ENCODE data around the gene RMND5B.
"Not testable (repeated sequence)": the region's sequence is repeated elsewhere in the genome, so short reads cannot be mapped to it uniquely, and the experiment has no call there.

RMND5B gene

DNA sequence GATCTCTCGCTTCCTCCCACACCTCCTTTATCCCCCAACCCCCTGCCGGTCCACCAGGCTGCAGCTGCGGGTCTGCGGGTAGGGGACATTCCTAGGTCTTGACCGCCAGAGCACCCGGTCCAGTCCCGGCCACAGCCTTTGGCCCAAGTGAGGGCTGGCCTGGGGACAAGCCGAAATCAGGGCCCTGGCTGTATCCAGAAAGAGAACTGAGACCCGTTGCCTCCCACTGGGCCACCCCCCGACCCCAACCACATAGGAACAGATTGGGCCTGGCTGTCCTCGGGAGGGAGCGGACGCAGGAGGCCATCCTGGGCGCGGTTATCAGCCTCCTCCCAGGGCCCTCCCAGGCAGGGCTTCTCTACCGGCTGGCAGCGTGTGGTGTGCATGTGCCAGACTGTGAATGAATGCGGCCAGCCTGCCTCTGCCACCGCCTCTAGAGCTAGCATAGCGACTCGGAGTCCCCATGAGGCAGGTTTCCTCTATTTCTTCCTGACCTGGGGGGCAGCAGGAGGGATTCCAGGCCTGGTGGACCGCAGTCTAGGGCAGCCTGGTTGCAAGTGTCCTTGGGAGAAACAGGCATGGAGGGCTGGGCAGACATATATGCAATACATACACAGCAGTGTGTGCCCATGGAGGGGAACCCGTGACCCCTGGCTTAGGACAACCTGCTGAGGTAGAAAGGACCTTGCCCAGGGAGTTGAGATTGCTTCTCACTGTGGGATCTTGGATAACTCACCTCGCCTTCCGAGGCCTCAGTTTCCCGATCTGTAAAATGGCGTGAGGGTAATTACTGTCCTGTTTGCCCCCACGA, 16.3 kb upstream of the RMND5B start:
- no peak for DNase-seq

DNA sequence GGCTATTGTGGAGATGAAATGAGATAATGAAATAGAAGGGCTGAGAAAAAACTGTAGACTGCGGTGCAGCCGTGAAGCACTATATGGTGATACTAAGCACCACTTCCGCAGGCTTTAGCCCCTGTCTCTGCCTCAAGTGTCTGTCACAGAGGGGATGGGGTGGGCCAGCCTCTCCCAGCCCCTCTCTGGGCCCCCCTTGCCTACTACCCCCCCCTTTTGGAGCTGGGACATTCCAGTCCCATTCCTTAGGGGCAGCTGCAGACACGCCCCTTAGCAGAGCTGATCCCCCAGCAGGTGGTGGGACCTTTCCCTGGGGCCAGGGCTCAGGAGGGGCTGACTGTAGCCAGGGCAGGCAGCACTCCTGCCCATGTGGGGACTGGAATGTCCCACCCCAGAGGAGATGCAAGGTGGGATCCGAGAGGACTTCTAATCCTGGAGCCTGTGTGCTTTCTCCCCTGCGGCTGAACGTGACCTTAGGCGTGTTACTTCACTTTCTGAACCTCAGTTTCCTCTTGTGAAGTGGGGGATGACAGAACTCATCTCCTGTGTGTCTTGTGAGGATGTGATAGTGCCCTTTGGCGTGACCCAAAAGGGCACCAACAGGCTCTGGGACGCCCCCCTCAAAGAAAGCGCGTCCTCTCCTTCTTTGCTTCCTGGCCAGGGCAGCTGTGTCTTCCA, 15.5 kb upstream of the RMND5B start:
- no peak for DNase-seq

DNA sequence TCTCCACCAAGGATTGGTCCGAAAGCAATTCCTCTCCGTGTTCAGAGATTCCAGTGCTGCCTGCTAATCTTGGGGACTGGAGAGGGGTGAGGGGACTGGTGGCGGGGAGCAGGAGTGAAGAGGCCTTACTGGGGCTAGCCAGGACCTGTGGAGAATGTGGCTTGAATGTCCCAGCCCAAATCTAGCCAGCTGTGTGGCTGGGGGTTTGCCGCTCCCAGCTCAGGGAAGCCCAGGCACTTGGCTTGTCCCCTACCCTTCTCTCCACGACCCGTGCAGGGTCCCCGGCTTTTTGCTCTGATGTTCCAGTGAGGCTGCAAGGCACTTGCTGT, 15.0 kb upstream of the RMND5B start:
- DNase-seq: no peak

DNA sequence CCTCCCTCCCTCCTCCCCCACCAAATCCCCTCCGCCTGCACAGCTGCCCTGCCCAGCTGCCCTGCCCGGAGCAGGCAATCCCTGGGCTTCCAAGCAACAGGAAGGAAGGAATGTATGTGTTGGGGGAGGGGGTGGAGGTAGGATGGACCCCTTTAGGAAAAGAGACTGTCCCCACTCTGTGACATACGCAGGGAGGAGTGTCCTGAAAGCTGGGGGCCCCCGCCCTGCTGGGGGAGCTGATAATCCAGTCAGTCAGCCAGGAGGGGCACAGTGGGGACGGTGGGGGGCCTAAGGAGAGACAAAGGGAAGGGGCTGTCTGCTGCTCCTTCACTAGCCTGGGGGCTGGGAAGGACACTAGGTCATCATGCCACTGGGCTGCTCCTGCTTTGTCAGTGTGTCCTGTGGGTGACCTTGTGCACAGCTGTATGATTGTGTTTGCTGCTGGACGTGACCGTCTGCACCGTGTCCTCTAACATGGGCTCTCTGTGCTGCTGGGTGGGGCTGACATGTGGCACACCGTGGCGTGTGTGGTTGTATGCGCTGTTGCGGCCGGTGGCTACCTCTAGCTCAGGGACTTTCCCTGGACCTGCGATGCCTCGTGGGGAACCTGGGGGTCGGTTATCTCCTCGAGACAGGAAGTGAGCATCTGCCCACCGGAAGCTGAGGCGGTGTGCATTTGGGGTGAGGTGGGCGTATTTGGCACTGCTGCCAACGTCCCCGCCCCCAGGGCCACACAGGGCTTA, 14.5 kb upstream of the RMND5B start:
- no peak for DNase-seq

DNA sequence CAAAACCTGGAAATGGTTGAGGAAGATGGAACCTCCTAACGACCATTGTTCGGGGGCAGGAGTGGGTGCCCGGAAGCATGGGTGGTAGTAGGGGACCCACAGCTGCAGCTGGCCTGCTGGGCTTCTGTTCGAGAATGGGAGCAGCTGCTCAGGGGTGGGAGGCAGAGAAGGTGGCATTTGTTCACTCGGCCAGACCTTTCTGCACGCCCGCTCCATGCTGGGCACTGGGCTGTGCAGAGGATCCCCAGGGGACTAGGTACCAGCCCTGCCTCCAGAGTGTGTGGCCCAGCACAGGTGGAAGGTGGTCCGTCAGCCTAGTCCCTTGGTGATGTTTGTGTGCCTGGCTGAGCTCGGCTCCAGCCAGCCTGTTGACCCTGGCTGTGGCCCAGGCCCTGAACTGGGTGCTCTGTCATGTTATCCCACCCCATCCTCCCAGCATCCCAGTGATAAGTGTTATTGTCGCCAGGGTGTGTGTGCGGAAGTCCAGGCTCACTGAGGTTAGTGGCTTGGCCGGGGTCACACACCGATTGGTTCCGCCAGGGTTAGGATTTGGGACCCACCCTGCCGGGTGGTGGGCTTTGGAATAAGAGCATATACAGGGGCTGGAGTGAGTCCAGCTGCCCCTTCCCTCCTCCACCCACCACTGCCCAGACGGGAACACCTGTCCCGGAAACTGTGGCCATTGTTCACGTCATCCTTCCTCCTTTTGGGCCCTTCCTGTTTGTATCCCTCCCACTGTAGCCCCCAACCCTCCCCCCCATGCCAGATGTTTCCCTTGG, 12.7 kb upstream of the RMND5B start:
- DNase-seq: no peak

DNA sequence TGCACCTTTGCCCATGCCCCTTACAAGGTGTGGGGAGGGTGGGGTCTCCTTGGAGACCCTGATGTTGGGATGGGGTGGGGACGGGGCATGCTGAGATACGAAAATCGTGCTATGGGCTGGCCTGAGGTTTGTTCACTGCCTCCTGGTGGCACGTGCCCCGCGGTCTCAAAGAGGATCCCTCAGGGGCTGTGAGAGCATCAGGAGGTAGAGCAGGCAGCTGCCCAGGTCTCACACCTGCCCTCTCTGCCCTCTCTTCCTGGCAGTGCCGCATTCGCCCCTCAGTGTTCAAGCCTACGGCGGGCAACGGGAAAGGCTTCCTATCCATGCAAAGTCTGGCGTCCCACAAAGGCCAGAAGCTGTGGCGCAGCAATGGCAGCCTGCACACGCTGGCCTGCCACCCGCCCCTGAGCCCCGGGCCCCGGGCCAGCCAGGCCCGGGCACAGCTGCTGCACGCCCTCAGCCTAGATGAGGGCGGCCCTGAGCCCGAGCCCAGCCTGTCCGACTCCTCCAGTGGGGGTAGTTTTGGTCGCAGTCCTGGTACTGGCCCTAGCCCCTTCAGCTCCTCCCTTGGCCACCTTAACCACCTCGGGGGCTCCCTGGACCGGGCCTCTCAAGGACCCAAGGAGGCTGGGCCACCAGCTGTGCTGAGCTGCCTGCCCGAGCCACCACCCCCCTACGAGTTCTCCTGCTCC, 10.8 kb upstream of the RMND5B start:
- no peak for DNase-seq

DNA sequence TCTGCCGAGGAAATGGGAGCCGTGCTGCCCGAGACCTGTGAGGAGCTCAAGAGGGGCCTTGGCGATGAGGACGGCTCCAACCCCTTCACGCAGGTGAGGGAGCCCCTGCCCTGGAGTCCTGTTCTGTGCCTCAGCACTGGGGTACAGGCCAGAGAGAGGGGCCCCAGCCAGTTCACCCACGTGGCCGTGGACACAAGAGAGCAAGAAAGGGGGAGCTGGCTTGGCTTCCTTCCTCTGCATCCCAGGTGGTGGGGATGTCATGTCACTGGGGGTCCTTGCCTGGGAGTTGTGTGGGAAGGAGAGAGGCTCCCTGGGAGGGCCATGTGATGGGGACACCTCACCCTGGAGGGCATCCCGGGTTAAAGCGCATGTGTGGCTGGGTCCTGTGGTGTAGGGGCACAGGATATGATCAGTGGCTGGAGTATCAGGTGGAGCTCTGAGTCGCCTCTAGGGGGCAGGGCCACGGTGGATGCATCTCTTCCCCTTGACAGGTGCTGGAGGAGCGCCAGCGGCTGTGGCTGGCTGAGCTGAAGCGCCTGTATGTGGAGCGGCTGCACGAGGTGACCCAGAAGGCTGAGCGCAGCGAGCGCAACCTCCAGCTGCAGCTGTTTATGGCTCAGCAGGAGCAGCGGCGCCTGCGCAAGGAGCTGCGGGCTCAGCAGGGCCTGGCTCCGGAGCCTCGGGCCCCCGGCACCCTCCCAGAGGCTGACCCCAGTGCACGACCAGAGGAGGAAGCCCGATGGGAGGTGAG, 10.0 kb upstream of the RMND5B start:
- peak in 1 of 2 donors; percentile 81 for DNase-seq

DNA sequence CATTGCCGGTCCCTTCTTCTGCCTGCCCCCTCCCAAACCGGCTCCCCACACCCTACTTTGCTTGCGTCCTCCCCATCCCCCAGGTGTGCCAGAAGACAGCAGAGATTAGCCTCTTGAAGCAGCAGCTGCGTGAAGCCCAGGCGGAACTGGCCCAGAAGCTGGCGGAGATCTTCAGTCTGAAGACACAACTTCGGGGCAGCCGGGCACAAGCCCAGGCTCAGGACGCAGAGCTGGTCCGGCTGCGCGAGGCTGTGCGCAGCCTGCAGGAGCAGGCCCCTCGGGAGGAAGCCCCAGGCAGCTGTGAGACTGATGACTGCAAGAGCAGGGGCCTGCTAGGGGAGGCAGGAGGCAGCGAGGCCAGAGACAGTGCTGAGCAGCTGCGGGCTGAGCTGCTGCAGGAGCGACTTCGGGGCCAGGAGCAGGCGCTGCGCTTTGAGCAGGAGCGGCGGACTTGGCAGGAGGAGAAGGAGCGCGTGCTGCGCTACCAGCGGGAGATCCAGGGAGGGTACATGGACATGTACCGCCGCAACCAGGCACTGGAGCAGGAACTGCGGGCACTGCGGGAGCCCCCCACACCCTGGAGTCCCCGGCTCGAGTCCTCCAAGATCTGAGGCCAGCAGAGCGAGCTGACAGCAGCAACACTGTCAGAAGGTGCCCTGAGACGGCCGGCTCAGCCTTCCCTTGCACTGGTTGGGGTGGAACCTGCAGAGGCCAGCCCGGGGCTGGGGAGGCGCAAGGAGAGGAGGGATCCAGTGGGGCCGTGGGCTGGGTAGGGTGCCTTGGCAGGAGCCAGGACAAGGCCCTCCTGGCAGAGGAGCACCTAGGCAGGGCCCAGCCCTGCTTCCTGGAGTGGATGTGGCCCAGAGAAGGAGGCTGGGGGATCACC, 9.2 kb upstream of the RMND5B start:
- no peak for DNase-seq

DNA sequence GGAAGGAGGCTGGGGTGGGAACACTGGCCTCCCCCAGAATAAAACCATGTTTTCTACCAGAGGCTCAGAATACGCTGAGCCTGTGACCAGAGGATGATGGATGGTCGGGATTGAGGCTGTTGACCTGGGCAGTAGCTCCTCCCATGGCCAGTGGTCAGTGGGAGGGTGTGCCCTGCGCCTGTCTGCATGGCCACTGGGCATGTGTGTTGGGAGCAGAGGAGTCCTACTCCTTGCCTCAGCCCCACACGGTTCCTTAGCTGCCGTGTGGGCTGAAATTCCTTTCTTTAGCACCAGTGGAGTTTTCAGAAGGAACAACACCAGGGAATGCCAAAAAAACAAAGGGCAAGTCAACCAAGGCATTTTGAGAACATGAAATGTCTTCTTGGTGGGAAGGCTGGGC, 8.5 kb upstream of the RMND5B start:
- DNase-seq: no peak

DNA sequence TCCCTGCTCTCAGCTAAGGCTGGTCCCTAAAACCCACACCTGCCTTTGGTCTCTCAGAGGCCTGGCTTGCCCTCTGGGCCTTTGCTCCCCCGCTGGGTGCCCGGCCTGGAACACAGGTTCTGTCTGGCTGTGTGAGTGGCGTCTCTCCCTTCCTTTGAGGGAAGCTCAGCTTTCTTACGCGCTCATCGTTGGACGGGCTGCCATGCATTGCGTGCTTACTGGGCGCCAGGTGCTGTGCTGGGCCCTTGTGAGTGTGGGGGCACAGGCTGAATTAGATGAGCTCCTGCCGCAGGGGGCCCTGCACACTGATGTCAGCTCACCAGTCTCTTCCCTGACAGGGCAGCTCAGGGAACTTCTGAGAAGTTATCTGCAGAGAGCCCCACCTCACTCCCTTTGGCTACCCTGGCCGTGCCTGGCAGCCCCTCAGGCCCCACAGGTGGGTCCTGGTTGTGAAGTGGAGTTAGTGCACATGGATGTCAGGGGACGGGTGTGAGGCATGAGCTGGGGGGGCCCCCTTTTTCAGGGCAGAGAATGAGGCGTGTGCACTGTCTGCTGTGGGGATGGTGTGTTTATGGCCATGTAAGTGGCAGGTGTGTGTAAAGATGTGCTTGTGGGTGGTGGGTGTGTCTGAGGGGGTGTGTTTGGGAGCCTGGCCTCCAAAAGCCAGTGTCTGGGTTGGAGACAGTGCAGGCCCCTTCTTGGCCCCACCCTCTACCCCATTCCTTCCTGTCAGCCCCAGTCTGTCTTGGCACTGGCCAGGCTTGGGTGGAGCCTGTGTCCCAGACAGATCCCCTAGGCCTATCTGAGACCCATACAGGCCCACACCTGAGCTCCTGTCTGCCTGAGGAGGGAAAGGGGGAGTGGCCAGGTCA, 7.5 kb upstream of the RMND5B start:
- no peak for DNase-seq

DNA sequence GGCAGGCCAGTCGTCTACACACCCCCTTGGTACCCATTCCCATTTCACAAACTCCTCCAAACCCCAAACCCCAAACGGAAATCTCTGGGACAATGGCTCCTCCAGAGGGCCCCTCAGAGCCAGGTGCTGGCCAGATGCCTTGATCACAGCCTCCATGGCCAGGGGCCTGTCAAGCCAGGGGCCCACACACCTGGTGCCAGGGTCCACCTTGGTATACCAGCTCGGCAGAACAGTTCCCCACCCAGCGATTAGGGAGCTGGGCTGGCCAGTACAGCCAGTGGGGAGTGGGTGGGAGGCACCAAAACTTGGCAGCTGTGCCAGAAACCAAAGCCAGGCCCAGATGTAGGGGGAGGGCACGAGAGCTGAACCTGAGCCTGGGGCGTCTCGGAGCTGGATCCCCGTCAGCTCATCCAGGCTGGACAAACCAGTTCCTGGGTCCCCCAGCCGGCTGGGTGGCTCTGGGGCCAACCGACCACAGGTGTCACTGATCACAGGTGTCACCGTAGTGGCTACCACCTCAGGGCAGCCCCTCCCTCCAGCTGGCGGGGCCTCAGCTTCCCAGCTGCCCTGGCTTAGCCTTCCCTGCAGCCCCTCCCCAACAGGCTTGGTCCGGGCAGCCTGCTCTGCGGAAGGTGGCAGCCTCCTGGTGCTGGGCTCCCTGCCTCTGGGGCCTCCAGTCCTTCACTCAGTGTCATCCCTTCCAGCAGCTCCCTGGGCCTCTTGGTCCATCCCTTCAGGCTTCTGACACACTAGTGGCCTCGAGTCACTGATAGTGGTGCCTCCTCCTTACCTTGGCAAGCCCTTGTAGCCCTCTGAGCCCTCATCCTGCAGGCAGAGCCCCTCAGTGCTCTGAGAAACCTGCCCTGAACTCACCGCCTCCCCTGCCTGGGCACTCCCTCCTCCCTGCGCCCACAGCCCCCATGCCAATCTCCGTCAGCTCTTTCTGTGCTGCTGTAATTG, 6.6 kb upstream of the RMND5B start:
- DNase-seq: no peak

DNA sequence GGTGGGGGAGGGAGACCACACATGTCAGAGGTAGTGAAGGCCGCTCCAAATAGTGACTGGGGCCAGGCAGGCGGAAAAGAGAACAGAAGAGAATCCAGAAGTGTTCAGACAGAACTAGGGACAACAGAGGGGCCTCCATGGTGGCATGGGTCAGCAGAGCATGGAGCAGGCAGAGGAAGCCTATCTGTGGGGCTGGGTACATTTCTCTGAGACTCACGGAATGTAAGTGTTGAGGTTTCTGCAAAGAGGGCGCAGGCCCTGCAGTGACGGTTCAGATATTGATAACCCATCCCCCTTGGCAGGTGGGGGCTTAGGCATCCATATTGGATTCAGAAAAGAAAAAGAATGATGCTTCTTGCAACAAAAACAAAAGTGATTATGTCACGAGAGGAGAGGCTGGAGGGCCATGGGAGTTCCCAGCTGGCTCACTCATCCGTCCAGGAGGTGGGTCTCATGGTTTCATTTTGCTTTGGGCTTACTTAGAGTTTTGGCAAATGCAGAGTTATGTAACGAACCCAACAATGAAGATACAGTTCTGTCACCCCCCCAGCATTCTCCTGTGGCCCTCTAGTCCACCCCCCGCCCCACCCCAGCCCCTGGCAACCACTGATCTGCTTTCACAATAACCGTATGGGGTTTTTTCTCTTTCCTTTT, 5.4 kb upstream of the RMND5B start:
- no peak for DNase-seq

DNA sequence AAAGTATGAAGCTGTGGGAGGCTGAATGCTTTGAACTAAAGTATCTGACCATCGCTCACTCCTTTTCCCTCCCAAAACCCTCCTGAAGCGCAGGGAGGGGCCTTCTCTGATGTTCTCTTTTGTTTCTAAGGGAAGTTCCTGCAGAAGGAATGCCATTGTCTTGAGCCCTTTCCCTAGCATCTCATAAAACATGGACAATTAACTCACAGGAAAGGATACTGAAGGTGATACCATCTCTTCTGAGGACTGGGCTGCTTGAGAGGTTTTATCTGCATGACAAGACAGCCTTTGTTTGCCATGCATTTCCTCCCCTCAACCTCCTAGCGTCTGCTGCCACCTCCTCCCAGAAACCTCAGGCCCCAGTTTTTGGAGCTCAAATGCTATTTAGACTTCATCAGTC, 4.3 kb upstream of the RMND5B start:
- DNase-seq: no peak

DNA sequence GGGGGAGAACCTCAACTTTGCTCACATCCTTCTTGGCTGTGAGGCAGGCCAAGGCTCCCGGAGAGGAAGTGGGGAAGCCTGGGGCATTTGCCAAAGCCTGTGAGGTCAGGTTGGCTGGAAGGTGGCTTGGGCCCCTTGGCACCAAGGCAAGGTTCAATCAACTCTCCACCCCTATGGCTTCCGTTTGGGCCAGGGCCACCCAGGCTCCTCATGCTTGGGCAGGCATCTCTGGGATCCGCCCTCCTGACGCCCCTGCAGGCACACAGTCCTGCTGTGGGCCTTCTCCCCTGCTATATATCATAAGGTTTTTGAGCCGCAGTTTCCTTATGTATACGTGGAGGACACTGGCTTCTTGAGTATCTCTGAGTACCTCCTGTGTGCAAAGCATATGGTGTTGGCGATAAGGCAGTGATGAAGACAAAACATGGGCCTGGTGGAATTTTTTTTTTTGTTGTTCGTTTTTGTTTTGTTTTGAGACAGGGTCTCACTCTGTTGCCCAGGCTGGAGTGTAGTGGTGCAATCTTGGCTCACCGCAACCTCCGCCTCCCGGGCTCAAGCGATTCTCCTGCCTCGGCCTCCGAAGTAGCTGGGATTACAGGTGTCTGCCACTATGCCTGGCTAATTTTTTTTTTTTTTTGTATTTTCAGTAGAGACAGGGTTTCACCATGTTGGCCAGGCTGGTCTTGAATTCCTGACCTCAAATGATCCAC, 3.4 kb upstream of the RMND5B start:
- DNase-seq: not testable (repeated sequence)

DNA sequence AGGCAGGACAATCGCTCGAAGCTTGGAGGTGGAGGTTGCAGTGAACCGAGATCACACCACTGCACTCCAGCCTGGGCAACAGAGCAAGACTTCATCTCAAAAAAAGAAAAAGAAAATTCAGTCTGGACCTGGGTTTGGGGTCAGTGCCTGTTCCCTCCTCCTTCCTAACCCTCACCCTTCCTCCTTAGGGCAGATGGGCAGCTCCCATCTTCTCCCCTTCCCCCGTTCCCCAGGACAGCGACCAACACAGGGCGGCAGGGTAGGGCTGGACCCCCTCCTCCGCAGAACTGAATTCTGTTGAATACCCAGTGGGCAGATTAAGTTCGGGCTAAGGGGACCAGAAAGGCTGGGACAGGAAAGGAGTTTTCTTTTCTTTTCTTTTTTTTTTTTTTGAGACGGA, 1.5 kb upstream of the RMND5B start:
- no peak for DNase-seq

DNA sequence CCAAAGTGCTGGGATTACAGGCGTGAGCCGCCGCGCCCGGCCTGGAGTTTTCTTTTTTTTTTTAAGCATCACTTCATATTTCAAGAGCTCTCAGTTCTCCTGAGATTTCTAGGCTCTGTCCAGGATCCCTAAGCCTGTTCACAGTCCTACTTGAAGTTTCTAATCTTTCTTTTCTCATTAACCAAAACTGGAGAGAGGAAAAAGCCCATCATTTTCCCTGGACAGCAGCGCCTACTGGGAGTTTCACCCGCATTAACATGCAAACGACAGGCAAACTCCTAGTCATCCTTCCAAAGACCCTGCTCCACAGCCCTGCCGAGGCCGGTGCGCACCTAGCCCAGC, 609 bp upstream of the RMND5B start:
- not testable (repeated sequence) for DNase-seq

DNA sequence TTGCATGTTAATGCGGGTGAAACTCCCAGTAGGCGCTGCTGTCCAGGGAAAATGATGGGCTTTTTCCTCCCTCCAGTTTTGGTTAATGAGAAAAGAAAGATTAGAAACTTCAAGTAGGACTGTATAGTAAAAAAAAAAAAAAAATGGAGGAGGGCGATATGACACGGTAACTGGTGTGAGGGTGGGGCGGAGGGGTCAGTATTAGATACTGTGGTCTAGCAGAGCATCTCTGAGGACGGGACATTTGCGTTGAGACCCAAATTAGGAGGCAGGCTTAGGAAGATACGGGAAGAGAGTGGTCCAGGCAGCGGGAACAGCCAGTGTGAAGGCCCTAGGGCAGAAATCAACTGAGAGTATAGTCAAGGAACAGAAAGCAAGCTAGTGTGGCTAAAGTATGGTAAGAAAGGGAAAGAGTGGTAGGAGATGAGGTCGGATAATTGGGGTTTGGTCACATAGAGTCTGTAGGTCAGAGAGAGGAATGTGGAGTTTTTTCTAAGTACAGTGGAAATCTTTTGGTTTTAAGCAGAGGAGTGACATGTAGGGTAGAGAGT, 707 bp downstream of the RMND5B start:
- no peak for DNase-seq
